Activated T-helper 17 cell treated with anti-CD3 and anti-CD28 coated beads, Interleukin-2, amount 50 U/mL, for 72 hours (primary cell): ENCODE data around the gene SORBS1. TPM values are rescaled to one million over a fixed set of nuclear protein-coding genes. Genes with fewer than 3 reads are reported as not detected.
A peak's percentile ranks its signal among the peaks of the same experiment; 100 is the strongest.

Experiments used
- ATAC-seq: fragments of 150-1000 bp; cut with Tn5 transposase; replicated peaks from 2 replicates; pipeline ENCODE4 v1.10.0; 2021; ENCODE audit warnings: mild to moderate bottlenecking, moderate library complexity
- H3K27ac Mint-ChIP-seq: one replicate; pipeline ENCODE4 v1.8.0; 2022; ENCODE audit warnings: mixed read lengths
- H3K27me3 Mint-ChIP-seq: one replicate; pipeline ENCODE4 v1.8.0; 2022; ENCODE audit warnings: mixed read lengths
- H3K36me3 Mint-ChIP-seq: one replicate; pipeline ENCODE4 v1.8.0; 2022; ENCODE audit warnings: low read depth, mild to moderate bottlenecking, mixed read lengths
- H3K4me1 Mint-ChIP-seq: one replicate; pipeline ENCODE4 v1.8.0; 2022; ENCODE audit warnings: mixed read lengths
- H3K4me3 Mint-ChIP-seq: one replicate; pipeline ENCODE4 v1.8.0; 2022; ENCODE audit warnings: mild to moderate bottlenecking, mixed read lengths
- H3K9me3 Mint-ChIP-seq: one replicate; pipeline ENCODE4 v1.8.0; 2022; ENCODE audit warnings: mixed read lengths
- total RNA-seq, 2 donors: library from RNA; stranded (reverse); gene quantifications; one replicate each; pipeline ENCODE4 v1.2.3, GENCODE V29; 2022

SORBS1 gene
- total RNA-seq, 2 donors from 2014 or later = 1.1 to 3.4 TPM

GRCh38 chr10:95434583-95434982 lies 126.6 kb downstream of the SORBS1 start:
- H3K27ac Mint-ChIP-seq = no peak overlapping the region
- no peak overlapping the region for H3K4me3 Mint-ChIP-seq
- no peaks in the 10 kb centered on the region for H3K4me1 Mint-ChIP-seq
- no peaks in the 10 kb centered on the region for H3K9me3 Mint-ChIP-seq
- no peak for ATAC-seq
- no peaks in the 10 kb centered on the region for H3K36me3 Mint-ChIP-seq
- H3K27me3 Mint-ChIP-seq = no peaks in the 10 kb centered on the region

- ATAC-seq = no peak
- H3K36me3 Mint-ChIP-seq = no peaks in the 10 kb centered on the region
- no peaks in the 10 kb centered on the region for H3K27me3 Mint-ChIP-seq
- no peak overlapping the region for H3K27ac Mint-ChIP-seq
- no peak overlapping the region for H3K4me3 Mint-ChIP-seq
- no peaks in the 10 kb centered on the region for H3K4me1 Mint-ChIP-seq
- no peaks in the 10 kb centered on the region for H3K9me3 Mint-ChIP-seq
These were observed 129.2 kb downstream of the SORBS1 start for GRCh38 chr10:95431900-95432342.

DNA sequence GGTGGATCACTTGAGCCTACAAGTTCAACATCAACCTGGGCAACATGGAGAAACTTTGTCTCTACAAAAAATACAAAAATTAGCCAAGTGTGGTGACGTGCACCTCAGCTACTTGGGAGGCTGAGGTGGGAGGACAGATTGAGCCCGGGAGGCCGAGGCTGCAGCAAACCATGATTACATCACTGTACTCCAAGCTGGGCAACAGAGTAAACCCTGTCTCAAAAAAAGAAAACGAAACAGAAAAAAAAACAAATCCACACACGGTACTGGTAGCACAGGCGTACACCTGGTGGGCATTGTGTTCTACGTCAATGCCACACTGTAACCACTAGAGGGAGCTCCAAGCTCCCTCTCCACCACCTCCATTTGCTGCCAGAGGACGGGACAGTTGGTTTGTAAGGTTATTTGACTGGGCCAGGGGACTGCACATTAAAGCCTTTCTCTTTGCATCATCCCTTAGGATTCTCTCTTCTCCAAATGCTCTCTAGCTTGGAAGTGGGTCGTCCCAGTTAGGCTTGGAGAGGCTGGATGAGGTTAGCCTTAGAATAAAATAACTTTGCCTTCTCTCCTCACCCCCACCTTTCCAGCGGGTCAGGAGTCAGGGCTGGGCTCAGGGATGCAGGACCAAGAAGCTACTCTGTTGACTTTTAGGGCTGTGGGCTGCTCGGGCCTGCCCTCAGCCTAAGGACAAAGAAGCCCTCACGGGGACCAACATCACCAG lies 130.8 kb downstream of the SORBS1 start:
- Mint-ChIP-seq H3K4me3 (no peak overlapping the region), H3K27ac (no peak overlapping the region), H3K4me1 (no peaks in the 10 kb centered on the region), H3K27me3 (no peaks in the 10 kb centered on the region), H3K9me3 (no peaks in the 10 kb centered on the region), H3K36me3 (no peaks in the 10 kb centered on the region)
- peak; percentile 83 for ATAC-seq

DNA sequence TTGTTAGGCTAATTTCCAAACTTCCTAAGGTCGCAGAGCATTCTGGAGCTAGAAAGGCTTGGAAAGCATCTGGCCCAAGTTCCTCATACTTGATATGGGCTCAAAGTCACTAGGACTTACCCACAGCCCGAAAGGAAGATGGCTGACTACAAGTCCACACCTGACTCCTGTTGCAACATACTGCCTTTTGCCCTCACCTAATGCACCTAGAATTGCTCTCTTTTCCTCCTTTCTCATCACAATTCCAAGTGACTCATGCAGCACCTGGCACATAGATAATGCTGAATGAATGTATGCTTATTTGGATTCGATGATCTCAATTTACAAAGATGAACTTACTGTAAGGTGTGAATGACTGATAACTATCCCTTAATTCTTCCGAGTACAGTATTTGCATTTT lies 131.5 kb downstream of the SORBS1 start:
- no peaks in the 10 kb centered on the region for H3K9me3 Mint-ChIP-seq
- H3K4me1 Mint-ChIP-seq = no peaks in the 10 kb centered on the region
- no peak for ATAC-seq

GRCh38 chr10:95428701-95429100 lies 132.5 kb downstream of the SORBS1 start:
- ATAC-seq = no peak
- Mint-ChIP-seq H3K4me1 (no peaks in the 10 kb centered on the region), H3K9me3 (no peaks in the 10 kb centered on the region), H3K27ac (no peak overlapping the region), H3K27me3 (no peaks in the 10 kb centered on the region), H3K4me3 (no peak overlapping the region), H3K36me3 (no peaks in the 10 kb centered on the region)

More for the DNA sequence above, 131.5 kb downstream of the SORBS1 start:
- Mint-ChIP-seq H3K27ac (no peak overlapping the region), H3K4me3 (no peak overlapping the region), H3K36me3 (no peaks in the 10 kb centered on the region), H3K27me3 (no peaks in the 10 kb centered on the region)

GRCh38 chr10:95426482-95426881 lies 134.7 kb downstream of the SORBS1 start:
- H3K4me3 Mint-ChIP-seq = no peak overlapping the region
- no peak for ATAC-seq
- H3K27me3 Mint-ChIP-seq = no peaks in the 10 kb centered on the region
- H3K27ac Mint-ChIP-seq = no peak overlapping the region
- no peaks in the 10 kb centered on the region for H3K4me1 Mint-ChIP-seq
- H3K9me3 Mint-ChIP-seq = no peaks in the 10 kb centered on the region
- no peaks in the 10 kb centered on the region for H3K36me3 Mint-ChIP-seq

GRCh38 chr10:95425592-95426465 lies 135.3 kb downstream of the SORBS1 start:
- Mint-ChIP-seq H3K27me3 (no peaks in the 10 kb centered on the region), H3K4me1 (no peaks in the 10 kb centered on the region), H3K4me3 (no peak overlapping the region), H3K36me3 (no peaks in the 10 kb centered on the region), H3K9me3 (no peaks in the 10 kb centered on the region), H3K27ac (no peak overlapping the region)
- ATAC-seq = no peak

DNA sequence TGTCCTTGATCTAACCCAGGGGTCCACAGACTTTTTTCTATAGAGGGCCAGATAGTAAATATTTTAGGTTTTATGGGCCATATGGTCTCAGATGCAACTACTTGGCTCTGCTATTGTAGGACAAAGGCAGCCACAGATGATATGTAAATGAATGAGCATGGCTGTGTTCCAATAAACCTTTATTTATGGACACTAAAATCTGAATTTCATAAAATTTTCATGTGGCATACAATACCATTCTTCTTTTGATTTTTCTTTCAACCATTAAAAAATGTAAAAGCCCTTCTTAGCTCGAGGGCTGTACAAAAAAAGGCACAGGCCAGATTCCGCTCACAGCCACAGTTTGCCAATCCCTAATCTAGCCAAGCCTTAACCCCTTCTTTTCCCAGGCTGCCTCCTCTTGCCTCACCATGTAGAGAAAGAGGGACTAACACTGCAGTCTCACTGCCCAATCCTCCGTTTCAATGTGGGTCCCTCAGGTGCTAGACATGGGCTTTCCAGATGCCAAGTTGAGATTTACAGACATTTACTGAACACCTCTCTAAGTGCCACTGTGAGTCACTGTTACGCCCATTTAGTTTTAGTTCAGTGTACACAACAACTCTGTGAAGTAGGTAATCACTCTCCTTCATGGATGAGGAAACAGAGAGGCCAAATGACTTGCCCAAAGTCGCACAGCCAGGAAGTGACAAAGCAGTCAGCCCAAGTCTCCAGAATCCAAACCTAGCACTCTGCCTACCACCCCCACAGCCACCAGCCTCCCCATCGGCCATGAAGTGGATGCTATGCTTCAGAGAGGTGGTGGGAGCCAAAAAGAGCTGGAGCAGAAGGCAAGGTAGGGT lies 137.8 kb downstream of the SORBS1 start:
- Mint-ChIP-seq H3K9me3 (no peaks in the 10 kb centered on the region), H3K27me3 (no peaks in the 10 kb centered on the region), H3K4me1 (no peaks in the 10 kb centered on the region), H3K36me3 (no peaks in the 10 kb centered on the region), H3K4me3 (no peak overlapping the region), H3K27ac (no peak overlapping the region)
- no peak for ATAC-seq

- Mint-ChIP-seq H3K27me3 (no peaks in the 10 kb centered on the region), H3K4me3 (no peak overlapping the region), H3K9me3 (no peaks in the 10 kb centered on the region), H3K4me1 (no peaks in the 10 kb centered on the region), H3K27ac (no peak overlapping the region), H3K36me3 (no peaks in the 10 kb centered on the region)
- ATAC-seq = no peak
These were observed 138.9 kb downstream of the SORBS1 start for GRCh38 chr10:95422233-95422632.

DNA sequence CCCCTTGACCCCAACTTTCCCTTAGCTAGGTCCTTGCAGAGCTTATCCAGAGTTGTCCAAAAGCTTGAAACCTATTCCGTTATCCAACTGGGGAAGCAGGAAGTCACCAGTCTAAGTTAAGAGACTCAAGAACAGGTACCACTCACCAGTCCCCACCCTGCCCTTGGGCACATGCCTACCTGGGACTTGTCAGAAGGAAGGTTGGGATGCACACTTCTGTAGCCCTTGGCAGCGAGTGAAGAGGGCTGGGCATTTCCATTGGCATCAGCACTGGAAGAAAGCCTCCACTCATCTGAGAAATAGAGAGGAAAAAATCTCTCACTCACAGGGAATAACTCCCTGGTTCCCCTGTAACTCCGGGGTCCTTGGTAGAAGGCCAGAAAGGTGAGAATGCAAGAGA lies 139.4 kb downstream of the SORBS1 start:
- ATAC-seq = no peak
- no peak overlapping the region for H3K4me3 Mint-ChIP-seq
- no peaks in the 10 kb centered on the region for H3K4me1 Mint-ChIP-seq
- H3K9me3 Mint-ChIP-seq = no peaks in the 10 kb centered on the region
- H3K27ac Mint-ChIP-seq = no peak overlapping the region
- no peaks in the 10 kb centered on the region for H3K36me3 Mint-ChIP-seq
- no peaks in the 10 kb centered on the region for H3K27me3 Mint-ChIP-seq

DNA sequence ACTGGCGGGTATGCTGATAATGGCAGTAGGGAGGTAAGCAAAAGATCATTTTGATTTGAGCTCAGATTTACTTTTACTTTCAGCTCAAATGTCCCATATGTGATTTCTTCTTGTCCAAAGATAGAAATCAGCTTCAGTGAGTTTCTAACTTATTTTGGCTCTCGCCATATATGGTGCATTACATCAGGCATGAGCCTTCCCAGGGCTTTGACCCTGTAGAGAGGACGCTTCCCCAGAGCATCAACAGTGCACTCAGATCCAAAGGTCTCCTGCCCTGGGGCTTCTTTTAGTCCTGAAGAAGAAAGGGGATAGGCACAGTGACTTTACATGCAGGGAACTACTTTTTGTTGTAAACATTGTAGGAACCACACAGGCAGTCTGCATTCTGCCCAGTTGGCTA lies 141.8 kb downstream of the SORBS1 start:
- Mint-ChIP-seq H3K9me3 (no peaks in the 10 kb centered on the region), H3K4me3 (no peak overlapping the region), H3K27me3 (no peaks in the 10 kb centered on the region), H3K36me3 (no peaks in the 10 kb centered on the region), H3K27ac (no peak overlapping the region), H3K4me1 (no peaks in the 10 kb centered on the region)
- ATAC-seq = no peak

- Mint-ChIP-seq H3K36me3 (no peaks in the 10 kb centered on the region), H3K27ac (no peak overlapping the region), H3K9me3 (no peaks in the 10 kb centered on the region), H3K4me1 (no peaks in the 10 kb centered on the region), H3K27me3 (no peaks in the 10 kb centered on the region), H3K4me3 (no peak overlapping the region)
- no peak for ATAC-seq
These were observed 144.2 kb downstream of the SORBS1 start for GRCh38 chr10:95416973-95417372.

DNA sequence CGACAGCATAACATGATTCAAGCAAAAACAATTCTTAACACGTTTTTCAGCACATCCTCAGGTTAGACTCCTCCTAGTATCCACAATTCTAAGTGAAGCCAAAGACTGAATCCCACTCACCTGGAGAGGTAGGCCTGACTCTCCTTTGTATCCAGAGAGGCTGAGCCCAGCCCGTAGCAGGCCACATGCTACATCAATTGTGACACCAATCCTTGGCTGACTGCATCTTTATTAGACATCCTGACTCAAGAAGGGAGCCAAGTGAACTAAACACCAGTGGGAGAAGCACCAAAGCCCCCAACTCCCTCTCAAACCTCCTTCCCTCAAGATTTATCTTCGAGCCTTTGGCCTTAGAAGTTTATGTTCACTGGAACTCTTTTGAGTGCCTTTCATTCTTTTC lies 144.9 kb downstream of the SORBS1 start:
- H3K27ac Mint-ChIP-seq = no peak overlapping the region
- H3K27me3 Mint-ChIP-seq = no peaks in the 10 kb centered on the region
- H3K4me3 Mint-ChIP-seq = no peak overlapping the region
- no peaks in the 10 kb centered on the region for H3K4me1 Mint-ChIP-seq
- H3K36me3 Mint-ChIP-seq = no peaks in the 10 kb centered on the region
- no peaks in the 10 kb centered on the region for H3K9me3 Mint-ChIP-seq
- ATAC-seq = no peak

DNA sequence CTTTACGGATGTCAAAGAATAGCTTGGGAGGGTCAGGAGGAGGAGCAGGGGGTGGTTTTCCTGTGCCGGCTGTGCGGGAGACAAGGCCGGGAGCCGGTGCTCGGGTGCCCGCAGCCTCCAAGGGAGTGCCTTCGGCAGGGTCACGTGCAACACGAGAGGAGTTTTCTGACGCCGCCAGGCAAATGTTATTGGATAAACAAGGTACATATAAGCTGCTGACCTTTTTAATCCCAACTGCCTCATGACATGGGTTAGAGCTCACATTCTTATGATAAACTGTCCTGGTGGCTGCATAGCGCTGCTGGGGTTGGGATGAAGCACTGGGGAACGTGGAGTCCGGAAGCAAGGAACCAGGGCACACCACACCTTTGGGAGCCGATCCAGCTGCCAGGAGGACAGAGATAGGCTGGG lies 145.5 kb downstream of the SORBS1 start:
- no peaks in the 10 kb centered on the region for H3K36me3 Mint-ChIP-seq
- H3K4me1 Mint-ChIP-seq = no peaks in the 10 kb centered on the region
- no peaks in the 10 kb centered on the region for H3K9me3 Mint-ChIP-seq
- H3K27ac Mint-ChIP-seq = no peak overlapping the region
- ATAC-seq = no peak
- no peak overlapping the region for H3K4me3 Mint-ChIP-seq
- no peaks in the 10 kb centered on the region for H3K27me3 Mint-ChIP-seq
